ENCODE data around the gene LRRC74B.
"Not testable (repeated sequence)": the region's sequence is repeated elsewhere in the genome, so short reads cannot be mapped to it uniquely, and the experiment has no call there.

LRRC74B gene

GRCh38 chr22:21045585-21046294 lies at the start of gene LRRC74B:
Gene LRRC74B (plus strand): TSS chr22:21045946. CDS start chr22:21045987, 41 bp downstream.
- peak in 1 of 2 experiments; percentile 76 for DNase-seq

GRCh38 chr22:20996031-20996410 lies 49.7 kb upstream of the LRRC74B start:
- no peak for DNase-seq

- no peak for DNase-seq
These were observed 48.9 kb upstream of the LRRC74B start for GRCh38 chr22:20996598-20997535.

- DNase-seq: no peak
These were observed 48.0 kb upstream of the LRRC74B start for GRCh38 chr22:20997536-20998257.

DNA sequence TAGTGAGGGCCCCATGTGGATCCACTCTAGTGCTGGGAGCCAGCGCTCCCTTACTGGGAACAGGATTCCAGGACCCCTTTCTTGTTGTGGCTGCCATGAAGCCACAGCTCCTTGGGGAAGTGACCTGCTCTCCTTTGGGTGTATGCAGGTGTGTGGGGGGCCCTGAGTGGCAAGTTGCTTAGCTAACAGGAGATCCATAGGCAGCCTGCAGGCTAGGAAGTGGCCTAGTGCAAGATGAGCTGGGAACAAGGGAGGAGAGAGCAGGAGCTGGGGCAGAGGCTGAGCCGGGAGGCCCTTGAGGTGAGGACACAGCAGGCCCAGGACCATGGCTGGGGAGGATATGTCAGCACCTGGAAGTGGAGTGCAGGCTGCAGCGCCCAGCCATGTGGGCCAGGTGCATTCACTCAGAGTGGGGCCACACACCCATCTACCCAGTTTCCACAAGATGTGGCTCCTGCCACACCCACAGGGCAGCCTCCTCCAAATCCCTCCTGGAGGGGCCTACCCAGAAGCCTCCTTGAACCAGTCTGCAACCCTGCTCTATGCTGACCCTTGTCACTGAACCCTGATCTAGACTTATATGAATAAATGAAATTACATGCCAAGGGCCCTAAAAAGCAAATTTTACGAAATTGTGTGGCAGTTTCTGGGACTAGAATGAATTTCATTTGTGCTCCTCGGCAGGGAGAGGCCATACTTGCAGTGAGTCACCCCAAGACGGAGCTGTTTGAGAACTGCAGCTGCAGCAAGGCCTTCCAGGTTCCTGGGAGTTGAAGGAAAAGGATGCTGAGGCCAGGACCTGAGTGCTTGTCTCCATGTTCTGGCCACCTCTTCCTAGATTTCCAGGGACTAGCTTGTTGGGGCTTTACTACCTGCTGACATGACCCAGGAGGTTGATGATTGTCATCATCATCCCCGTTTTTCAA lies 47.1 kb upstream of the LRRC74B start:
- no peak for DNase-seq

- DNase-seq: no peak
These were observed 46.2 kb upstream of the LRRC74B start for GRCh38 chr22:20999350-21000206.

- DNase-seq: no peak
These were observed 45.3 kb upstream of the LRRC74B start for GRCh38 chr22:21000207-21000986.

GRCh38 chr22:21000987-21001600 lies 44.7 kb upstream of the LRRC74B start:
- no peak for DNase-seq

DNA sequence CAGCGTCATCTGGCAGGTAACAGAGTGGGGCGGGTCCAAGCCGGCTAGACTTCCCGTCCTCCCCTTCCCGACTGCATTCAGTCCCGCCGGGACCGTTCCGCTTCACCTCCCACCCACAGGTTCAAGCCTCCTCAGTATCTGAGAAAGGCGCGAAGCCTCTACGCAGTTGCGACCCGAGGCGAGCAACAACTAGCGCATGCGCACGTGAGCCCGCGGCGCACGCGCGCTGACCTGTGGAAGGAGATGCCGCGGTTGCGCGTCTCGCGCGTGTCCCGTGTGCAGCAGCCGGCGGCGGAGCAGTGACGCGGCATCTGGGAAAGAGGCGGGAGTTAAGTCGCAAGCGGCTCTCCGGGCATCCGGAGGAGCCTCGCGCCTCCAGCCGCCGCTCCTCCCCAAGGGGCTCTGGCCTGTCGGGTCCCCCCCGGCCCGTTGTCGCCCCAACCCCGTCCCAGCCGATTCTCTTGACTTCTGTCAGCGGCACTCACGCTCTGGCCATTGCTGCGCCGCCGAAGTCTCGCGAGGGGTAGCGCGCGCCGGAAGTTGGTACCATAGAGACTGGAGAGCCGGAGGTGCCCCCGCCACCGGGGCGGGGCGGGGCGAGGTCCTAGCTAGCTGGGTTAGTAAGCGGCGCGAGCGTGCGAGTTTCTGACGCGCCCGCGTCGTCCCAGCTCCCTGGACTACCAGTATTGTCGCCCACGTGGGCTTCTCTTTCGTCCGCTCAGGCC lies 44.0 kb upstream of the LRRC74B start, which contains the start of gene THAP7:
THAP7 (minus strand) TSS at position 518 of the 725 bp plus-strand sequence; CDS start at position 311, 207 bp downstream.
- DNase-seq: peak; percentile 50 to 75

GRCh38 chr22:21003782-21004181 lies 42.0 kb upstream of the LRRC74B start:
- DNase-seq: no peak

DNA sequence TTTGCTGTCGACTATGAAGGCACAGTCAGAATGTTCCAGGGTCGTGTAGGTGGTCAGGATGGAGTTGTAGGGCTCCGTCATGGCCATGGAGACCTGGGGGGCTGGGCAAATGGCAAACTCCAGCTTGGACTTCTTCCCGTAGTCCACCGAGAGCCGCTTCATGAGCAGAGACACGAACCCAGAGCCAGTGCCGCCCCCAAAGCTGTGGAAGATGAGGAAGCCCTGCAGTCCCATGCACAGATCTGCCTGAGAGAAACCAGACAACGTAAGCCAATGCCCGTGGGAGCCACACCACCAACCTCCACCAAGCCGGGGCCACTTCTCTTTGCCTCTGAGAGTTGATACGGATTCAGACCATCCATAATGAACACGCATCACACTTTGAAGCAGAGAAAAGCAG lies 36.5 kb upstream of the LRRC74B start:
- DNase-seq: not testable (repeated sequence)

GRCh38 chr22:21009638-21010425 lies 35.9 kb upstream of the LRRC74B start:
- no peak for DNase-seq

DNA sequence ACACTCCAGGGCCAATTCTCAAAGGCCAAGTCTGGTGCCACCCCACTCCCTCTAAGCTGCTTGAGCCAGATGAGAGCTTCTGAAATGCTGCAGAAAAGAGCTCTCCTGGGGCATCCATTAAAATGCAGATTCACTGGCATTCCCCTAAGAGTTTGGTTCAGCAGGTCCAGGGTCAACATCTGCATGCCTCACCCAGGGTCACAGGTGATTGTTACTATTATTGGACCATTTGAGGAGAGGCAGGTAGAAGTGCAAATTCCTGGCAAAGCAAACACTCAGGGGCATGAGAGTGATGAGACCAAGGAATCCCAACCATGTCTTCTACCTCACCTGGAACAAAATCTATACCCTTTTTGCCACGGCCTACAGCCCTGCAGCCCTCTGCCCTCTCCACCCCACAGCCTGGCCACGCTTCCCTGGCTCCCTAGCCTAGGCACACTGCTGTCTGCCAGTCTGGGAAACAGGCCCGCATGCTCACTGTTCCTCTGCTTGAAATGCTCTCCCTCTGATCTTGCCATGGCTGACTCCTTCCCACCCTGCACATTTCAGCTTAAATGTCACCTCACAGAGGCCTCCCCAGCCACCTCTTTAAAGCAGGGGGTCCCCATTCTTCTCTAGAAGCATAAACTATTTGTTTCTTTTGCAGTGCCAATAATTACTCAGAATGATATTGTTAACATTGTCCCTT lies 35.2 kb upstream of the LRRC74B start:
- DNase-seq: no peak

DNA sequence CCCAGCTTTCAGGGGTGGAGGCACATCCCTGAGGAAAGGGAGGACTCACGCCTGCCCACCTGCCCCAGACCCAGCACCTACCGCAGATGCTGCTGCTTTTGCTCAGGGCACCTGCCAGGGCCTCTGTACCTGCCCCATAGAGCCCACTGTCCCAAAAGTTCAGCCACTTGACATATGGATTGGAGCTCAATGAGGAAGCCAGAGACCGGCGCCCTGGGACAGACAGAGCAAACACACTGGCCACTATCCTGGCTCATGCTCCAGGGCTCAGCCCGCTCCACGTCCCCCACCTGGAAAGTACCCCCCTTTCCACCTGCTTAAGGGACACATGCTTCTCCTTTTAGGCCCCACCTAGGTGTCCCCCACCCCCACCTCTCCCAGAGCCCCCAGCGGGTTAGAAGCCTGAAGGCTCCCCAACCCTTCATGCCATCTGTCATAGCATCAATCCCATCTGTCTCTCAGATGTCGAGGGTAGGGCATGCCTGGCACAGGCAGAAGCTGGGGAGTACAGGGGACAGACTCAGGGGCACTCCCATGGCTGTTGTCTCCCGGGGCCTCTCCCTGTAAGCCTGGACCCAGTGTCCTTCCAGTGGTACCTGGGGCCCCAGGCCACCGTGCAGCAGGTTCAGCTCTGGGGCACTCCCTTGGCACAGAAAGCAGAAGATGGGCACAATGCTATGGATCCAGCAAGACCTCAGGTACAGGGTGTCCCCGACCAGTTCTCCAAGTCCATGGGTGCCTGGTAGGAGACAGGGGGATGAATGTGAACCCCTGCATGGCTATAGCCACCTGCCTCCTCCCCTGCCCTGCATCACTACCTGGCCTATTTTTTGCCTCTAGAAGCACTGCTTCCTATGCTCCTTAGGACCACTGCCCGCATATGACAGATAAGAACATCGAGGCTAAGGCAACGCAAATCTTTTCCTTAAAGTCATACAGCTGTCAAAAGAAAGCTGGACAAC lies 33.0 kb upstream of the LRRC74B start:
- peak in 1 of 2 experiments; percentile 58 for DNase-seq

GRCh38 chr22:21013657-21014201 lies 32.0 kb upstream of the LRRC74B start:
- no peak for DNase-seq

GRCh38 chr22:21014202-21014725 lies 31.5 kb upstream of the LRRC74B start:
- DNase-seq: peak; percentile 56 to 77
